K562 (cell line): Measurements from ENCODE around the gene GJE1. TPM values are rescaled to one million over a fixed set of nuclear protein-coding genes. Genes with fewer than 3 reads are reported as not detected.

Source experiments
- EHMT2 ChIP-seq: fragments of 450-650 bp; IDR thresholded peaks from 2 replicates; pipeline ENCODE4 v1.6.1; 2018; ENCODE audit warnings: antibody characterized with exemption
- ETV6 ChIP-seq, 3 experiments: fragments of 150-350 bp in 1 of 3; sonication (generic) in 1 of 3; formaldehyde crosslinking in 1 of 3; IDR thresholded peaks; 2 replicates each; pipeline versions ENCODE4 v1.6.1 to v1.8.0; 2014 to 2022; ENCODE audit warnings: borderline replicate concordance in 2 of 3, low read depth in 2 of 3, antibody characterized with exemption in 1 of 3, low read length in 1 of 3, mild to moderate bottlenecking in 1 of 3, missing genetic modification reagents in 1 of 3
- HEY1 ChIP-seq: fragments of 250-450 bp; sonication (Bioruptor Pico); IDR thresholded peaks from 2 replicates; pipeline ENCODE4 v1.5.0; 2020; ENCODE audit warnings: mild to moderate bottlenecking, moderate library complexity, borderline replicate concordance
- MTF1 ChIP-seq: fragments of 250-450 bp; sonication (Bioruptor Pico); IDR thresholded peaks from 2 replicates; pipeline ENCODE4 v1.9.0; 2021; ENCODE audit warnings: moderate library complexity, mild to moderate bottlenecking, inconsistent platforms, borderline replicate concordance
- PHF20 ChIP-seq: fragments of 450-650 bp; IDR thresholded peaks from 2 replicates; pipeline ENCODE4 v1.6.1; 2018; ENCODE audit not compliant: partially characterized antibody
- RBM39 ChIP-seq: fragments of 200-400 bp; formaldehyde crosslinking; optimal IDR thresholded peaks from 2 replicates; pipeline ENCODE3; 2018; ENCODE audit warnings: low read depth, low read length
- SMARCE1 ChIP-seq: fragments of 450-650 bp; IDR thresholded peaks from 2 replicates; pipeline ENCODE4 v1.7.1; 2016; ENCODE audit warnings: mild to moderate bottlenecking
- ZKSCAN1 ChIP-seq: fragments of 150-350 bp; IDR thresholded peaks from 2 replicates; pipeline ENCODE4 v1.6.1; 2016; ENCODE audit warnings: low read depth, low read length
- ZNF75A ChIP-seq: fragments of 450-650 bp; formaldehyde crosslinking; IDR thresholded peaks from 2 replicates; pipeline ENCODE4 v1.4.0; 2020; ENCODE audit warnings: mild to moderate bottlenecking
- ZNF766 ChIP-seq: fragments of 200-800 bp; sonication (Bioruptor generic); conservative IDR thresholded peaks from 2 replicates; pipeline ENCODE4 v1.6.1; 2016; ENCODE audit warnings: missing genetic modification characterization, missing compliant biosample characterization
- polyA plus RNA-seq, 8 experiments: library from polyadenylated mRNA; depleted of rRNA in 4 of 8; stranded (reverse) in 5 of 8; unstranded in 3 of 8; fragments of >200 nt; fragmentation: Nextera tagmentation in 2 of 8; fragmentation: Illumina TruSeq in 1 of 8; extraction: Ambion mirVana in 2 of 8; extraction: Trizol in 1 of 8; gene quantifications; 2 replicates each; pipeline versions ENCODE4 v1.2.1 to v1.2.3, GENCODE V29; 2011 to 2014; ENCODE audit warnings: inconsistent platforms in 1 of 8, missing spikeins in 1 of 8
- total RNA-seq, 7 experiments: library from RNA; depleted of rRNA in 6 of 7; stranded (reverse); fragments of >200 nt in 6 of 7; fragmentation: Illumina TruSeq in 2 of 7; extraction: Trizol in 2 of 7; gene quantifications; 2 replicates each; pipeline versions ENCODE4 v1.2.1 to v1.2.3, GENCODE V29; 2011 to 2021; ENCODE audit warnings: low replicate concordance in 1 of 7
- TF ChIP-seq, protein P1 (sequence below): fragments of 250-450 bp; sonication (Bioruptor Pico); IDR thresholded peaks from 2 replicates; pipeline ENCODE4 v1.4.0; 2020; ENCODE audit warnings: mild to moderate bottlenecking
- TF ChIP-seq, protein P2 (sequence below): fragments of 250-450 bp; sonication (Bioruptor Pico); IDR thresholded peaks from 2 replicates; pipeline ENCODE4 v1.5.0; 2021
- TF ChIP-seq, protein P3 (sequence below), 2 experiments: fragments of 450-650 bp in 1 of 2; sonication (generic) in 1 of 2; formaldehyde crosslinking in 1 of 2; IDR thresholded peaks in 1 of 2; conservative IDR thresholded peaks in 1 of 2; 2 replicates each; pipeline versions ENCODE4 v1.6.1 to v1.8.1; 2016 to 2023; ENCODE audit warnings: mild to moderate bottlenecking in 2 of 2, moderate library complexity in 2 of 2, inconsistent platforms in 1 of 2, missing genetic modification reagents in 1 of 2
- TF ChIP-seq, protein P4 (sequence below): sonication (generic); formaldehyde crosslinking; IDR thresholded peaks from 2 replicates; pipeline ENCODE4 v1.8.0; 2022; ENCODE audit warnings: mild to moderate bottlenecking, missing genetic modification reagents
- TF ChIP-seq, protein P5 (sequence below): fragments of 250-450 bp; sonication (Bioruptor Pico); IDR thresholded peaks from 2 replicates; pipeline ENCODE4 v1.8.0; 2021; ENCODE audit warnings: mild to moderate bottlenecking, moderate library complexity

Gene GJE1
- total and polyA plus RNA-seq, 9 of the 15 experiments (the other 6 are each of a cell fraction or from before 2014, with no cell fraction given), result not detected

DNA sequence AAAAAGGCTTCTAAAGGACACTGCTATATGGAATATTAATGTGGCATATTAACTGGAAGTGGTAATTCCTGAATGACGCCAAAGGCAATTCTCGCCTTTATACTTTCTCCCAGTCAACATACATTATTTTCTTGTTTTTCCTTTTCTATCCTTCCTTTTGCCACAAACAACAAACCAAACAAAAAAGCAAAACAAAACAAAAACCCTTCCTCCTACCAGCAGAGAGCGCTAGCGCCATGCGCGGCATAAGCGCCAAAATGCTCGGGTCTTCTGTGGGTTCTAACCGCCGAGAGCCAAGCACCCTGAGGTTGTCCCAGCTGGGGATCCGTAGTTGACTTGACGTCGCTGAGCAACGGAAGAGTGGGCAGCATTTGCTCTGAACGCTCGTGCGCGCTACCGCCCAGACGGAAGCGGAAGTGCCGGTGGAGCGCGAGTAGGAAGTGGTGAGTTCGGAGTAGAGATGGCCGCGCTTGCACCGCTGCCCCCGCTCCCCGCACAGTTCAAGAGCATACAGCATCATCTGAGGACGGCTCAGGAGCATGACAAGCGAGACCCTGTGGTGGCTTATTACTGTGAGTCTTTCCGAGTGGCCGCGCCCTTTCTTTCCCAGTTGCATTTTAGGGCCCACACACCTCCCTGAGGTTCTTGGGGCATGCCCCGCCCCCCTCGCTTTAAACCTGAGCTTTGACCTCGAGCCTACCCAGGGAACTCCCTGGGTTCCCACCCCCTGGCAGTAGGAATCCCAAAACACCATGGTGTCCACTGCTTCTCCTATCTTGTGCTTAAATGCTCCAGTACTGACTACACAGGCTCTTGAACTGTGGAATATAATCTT, 14.3 kb downstream of the GJE1 start, which contains the start of the genes NMBR and VTA1 (continued):
- TF ChIP-seq RBM39 (peak; percentile 31), ZKSCAN1 (peak; percentile 83), HEY1 (CRISPR knock-in tag) (0 out of 2 replicates have a peak, but pooled peaks have one; percentile 37), PHF20 (peak; percentile 98), EHMT2 (peak; percentile 77), MTF1 (CRISPR knock-in tag) (no peak), ZNF766 (CRISPR knock-in tag) (no peak), ETV6 (IDR thresholded peaks at IDR 0.05; ENCODE audit: borderline replicate concordance in 1 of 2, low read depth in 2 of 2, low read length in 1 of 2) (peak; percentile 92 to 96; a peak in 3 of 4 replicates), ETV6 (CRISPR knock-in tag; IDR thresholded peaks at IDR 0.05; ENCODE audit: borderline replicate concordance) (no peak), SMARCE1 (0 out of 2 replicates have a peak, but pooled peaks have one; percentile 33), ZNF75A (CRISPR knock-in tag) (no peak)
- TF ChIP-seq, protein P1, sequence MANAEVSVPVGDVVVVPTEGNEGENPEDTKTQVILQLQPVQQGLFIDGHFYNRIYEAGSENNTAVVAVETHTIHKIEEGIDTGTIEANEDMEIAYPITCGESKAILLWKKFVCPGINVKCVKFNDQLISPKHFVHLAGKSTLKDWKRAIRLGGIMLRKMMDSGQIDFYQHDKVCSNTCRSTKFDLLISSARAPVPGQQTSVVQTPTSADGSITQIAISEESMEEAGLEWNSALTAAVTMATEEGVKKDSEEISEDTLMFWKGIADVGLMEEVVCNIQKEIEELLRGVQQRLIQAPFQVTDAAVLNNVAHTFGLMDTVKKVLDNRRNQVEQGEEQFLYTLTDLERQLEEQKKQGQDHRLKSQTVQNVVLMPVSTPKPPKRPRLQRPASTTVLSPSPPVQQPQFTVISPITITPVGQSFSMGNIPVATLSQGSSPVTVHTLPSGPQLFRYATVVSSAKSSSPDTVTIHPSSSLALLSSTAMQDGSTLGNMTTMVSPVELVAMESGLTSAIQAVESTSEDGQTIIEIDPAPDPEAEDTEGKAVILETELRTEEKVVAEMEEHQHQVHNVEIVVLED, result peak; percentile 73; the same call in 1 of the 2 replicates
- TF ChIP-seq, protein P2, sequence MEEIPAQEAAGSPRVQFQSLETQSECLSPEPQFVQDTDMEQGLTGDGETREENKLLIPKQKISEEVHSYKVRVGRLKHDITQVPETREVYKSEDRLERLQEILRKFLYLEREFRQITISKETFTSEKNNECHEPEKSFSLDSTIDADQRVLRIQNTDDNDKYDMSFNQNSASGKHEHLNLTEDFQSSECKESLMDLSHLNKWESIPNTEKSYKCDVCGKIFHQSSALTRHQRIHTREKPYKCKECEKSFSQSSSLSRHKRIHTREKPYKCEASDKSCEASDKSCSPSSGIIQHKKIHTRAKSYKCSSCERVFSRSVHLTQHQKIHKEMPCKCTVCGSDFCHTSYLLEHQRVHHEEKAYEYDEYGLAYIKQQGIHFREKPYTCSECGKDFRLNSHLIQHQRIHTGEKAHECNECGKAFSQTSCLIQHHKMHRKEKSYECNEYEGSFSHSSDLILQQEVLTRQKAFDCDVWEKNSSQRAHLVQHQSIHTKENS (CRISPR knock-in tag), result no peak
- TF ChIP-seq, protein P3, sequence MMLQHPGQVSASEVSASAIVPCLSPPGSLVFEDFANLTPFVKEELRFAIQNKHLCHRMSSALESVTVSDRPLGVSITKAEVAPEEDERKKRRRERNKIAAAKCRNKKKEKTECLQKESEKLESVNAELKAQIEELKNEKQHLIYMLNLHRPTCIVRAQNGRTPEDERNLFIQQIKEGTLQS (IDR thresholded peaks at IDR 0.05), result no peak; the same call in 1 of the 2 replicates
- TF ChIP-seq, protein P3 (CRISPR knock-in tag; conservative IDR thresholded peaks at IDR 0.05), result no peak
- TF ChIP-seq, protein P4, sequence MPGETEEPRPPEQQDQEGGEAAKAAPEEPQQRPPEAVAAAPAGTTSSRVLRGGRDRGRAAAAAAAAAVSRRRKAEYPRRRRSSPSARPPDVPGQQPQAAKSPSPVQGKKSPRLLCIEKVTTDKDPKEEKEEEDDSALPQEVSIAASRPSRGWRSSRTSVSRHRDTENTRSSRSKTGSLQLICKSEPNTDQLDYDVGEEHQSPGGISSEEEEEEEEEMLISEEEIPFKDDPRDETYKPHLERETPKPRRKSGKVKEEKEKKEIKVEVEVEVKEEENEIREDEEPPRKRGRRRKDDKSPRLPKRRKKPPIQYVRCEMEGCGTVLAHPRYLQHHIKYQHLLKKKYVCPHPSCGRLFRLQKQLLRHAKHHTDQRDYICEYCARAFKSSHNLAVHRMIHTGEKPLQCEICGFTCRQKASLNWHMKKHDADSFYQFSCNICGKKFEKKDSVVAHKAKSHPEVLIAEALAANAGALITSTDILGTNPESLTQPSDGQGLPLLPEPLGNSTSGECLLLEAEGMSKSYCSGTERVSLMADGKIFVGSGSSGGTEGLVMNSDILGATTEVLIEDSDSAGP, result 0 out of 2 replicates have a peak, but pooled peaks have one; percentile 27
- TF ChIP-seq, protein P5, sequence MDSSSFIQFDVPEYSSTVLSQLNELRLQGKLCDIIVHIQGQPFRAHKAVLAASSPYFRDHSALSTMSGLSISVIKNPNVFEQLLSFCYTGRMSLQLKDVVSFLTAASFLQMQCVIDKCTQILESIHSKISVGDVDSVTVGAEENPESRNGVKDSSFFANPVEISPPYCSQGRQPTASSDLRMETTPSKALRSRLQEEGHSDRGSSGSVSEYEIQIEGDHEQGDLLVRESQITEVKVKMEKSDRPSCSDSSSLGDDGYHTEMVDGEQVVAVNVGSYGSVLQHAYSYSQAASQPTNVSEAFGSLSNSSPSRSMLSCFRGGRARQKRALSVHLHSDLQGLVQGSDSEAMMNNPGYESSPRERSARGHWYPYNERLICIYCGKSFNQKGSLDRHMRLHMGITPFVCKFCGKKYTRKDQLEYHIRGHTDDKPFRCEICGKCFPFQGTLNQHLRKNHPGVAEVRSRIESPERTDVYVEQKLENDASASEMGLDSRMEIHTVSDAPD (CRISPR knock-in tag), result no peak
